ENCODE results near the gene CCDC60.

CCDC60 gene

DNA sequence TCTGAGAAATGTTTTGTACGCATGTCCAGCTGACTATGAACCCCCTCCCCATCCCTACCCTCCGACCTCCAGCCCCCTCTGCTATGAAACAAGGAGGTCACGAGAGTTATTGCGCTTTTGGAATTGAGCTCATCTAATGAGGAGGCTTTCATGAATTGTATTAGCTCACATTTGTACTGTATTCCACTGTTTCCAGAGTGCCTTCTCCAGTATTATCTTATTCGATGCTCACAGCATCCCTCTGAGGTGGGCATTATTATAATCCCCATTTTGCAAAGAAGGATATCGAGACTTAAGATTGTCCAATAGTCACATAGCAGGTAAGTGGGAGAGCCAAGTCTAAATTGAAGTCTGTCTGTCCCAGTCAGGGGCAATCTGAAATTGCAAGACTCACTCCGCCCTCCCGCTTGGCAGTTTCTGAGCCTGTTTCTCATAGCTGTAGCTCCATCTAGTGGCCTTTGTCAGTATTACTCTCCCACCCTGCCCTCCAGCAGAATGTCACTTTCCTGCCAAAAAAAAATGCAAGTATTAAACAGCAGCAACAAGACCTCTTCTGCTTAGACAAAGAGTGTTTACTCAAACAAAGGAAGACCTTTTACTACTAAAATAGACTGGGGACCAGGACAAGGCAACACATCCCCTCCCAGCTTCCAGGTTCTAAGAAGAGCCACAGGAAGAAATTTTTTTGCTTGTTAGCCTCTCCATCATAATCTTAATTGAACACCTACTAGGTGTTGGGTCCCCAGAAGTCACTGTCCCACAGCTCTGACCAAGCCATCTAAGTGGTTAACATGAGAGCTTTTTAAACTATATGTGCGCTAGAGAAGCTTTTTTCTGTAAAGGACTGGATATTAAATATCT lies 210.5 kb downstream of the CCDC60 start:
- no peak overlapping the region for H3K4me3 ChIP-seq (ENCODE audit: low read length)
- TF ChIP-seq, protein P1, sequence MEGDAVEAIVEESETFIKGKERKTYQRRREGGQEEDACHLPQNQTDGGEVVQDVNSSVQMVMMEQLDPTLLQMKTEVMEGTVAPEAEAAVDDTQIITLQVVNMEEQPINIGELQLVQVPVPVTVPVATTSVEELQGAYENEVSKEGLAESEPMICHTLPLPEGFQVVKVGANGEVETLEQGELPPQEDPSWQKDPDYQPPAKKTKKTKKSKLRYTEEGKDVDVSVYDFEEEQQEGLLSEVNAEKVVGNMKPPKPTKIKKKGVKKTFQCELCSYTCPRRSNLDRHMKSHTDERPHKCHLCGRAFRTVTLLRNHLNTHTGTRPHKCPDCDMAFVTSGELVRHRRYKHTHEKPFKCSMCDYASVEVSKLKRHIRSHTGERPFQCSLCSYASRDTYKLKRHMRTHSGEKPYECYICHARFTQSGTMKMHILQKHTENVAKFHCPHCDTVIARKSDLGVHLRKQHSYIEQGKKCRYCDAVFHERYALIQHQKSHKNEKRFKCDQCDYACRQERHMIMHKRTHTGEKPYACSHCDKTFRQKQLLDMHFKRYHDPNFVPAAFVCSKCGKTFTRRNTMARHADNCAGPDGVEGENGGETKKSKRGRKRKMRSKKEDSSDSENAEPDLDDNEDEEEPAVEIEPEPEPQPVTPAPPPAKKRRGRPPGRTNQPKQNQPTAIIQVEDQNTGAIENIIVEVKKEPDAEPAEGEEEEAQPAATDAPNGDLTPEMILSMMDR (conservative IDR thresholded peaks at IDR 0.05; ENCODE audit: low read depth, low read length), result peak; percentile 89
- peak; percentile 26 for DNase-seq (ENCODE audit: low read depth)

DNA sequence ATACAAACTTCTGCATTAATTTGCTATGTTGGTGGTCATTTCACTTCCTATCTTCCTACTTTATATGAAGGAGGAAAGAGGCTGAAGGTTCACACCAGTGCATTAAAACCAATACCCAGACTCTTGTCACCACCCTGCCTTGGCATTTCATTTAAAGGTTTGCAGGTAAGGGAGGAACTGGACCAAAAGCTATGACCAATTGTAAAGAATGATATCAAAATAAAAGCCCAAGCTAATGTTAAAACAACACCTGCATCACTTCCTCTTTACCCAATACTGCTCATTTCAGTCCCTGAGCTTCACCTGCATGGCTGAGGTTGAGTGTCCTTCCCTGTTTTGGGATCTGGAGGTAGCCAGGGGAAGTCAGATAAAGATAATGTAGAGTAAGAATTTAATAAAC lies 211.8 kb downstream of the CCDC60 start:
- DNase-seq (ENCODE audit: low read depth), result no peak
- TF ChIP-seq, protein P1 (conservative IDR thresholded peaks at IDR 0.05; ENCODE audit: low read depth, low read length), result no peak
- no peak overlapping the region for H3K4me3 ChIP-seq (ENCODE audit: low read length)

DNA sequence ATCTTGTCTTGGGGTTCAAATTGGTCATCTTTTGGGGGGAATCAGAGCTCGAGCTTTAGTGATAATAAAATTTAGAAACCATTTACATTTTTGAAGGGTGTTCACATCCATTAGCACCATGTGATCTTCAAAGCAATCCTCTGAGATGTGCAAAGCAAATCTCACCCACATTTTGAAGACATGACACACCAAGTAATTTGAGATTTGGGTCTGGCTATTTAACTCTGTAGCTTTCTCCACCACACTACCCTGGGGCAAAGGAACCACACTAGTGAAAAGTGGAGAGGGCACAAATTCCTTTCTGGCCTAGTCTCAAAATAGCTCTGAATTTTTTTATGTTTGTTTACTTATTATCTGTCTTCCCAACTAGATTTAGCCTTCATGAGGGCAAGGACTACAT lies 212.5 kb downstream of the CCDC60 start:
- TF ChIP-seq, protein P1 (conservative IDR thresholded peaks at IDR 0.05; ENCODE audit: low read depth, low read length), result no peak
- no peak for DNase-seq (ENCODE audit: low read depth)
- H3K4me3 ChIP-seq (ENCODE audit: low read length), result no peak overlapping the region

DNA sequence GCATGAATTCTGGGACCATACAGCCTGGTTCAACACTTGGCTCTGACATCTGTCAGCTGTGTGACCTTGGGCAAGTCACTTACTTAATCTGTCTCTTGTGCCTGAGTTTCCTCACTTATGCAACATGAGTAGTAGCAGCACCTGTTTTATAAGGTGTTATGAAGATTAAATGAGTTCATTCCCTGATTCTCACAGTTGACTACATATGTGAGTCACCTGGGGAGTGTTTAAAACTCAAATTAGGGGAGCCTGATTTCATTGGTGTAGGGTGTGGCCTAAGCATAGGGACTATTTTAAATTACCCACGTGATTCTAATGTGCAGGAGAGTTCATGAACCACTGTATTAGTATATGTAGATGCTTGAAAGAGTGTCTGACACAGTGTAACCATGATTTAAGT lies 222.3 kb downstream of the CCDC60 start:
- DNase-seq (ENCODE audit: low read depth), result no peak
- no peak overlapping the region for H3K4me3 ChIP-seq (ENCODE audit: low read length)
- TF ChIP-seq, protein P1 (conservative IDR thresholded peaks at IDR 0.05; ENCODE audit: low read depth, low read length), result no peak

DNA sequence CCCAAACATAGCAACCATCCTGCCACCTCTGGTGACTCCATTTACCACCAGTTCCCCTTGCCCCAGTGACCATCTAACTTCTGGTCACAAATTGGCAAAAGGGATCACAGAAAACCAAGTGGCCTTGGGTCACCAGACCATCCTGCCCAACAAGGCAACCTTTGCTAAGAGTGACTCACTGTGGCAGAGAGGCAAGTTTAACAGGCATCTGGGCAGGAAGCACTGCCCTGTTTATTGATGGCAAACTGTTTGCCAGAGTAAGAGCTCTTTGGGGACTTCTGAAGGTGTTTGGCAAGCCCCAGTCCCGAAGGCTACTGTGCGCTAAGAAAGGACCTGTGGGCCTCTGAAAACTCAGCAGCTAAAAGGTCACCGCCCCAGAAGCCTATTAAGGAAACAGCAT lies 230.9 kb downstream of the CCDC60 start:
- no peak overlapping the region for H3K4me3 ChIP-seq (ENCODE audit: low read length)
- TF ChIP-seq, protein P1 (conservative IDR thresholded peaks at IDR 0.05; ENCODE audit: low read depth, low read length), result no peak
- no peak for DNase-seq (ENCODE audit: low read depth)

DNA sequence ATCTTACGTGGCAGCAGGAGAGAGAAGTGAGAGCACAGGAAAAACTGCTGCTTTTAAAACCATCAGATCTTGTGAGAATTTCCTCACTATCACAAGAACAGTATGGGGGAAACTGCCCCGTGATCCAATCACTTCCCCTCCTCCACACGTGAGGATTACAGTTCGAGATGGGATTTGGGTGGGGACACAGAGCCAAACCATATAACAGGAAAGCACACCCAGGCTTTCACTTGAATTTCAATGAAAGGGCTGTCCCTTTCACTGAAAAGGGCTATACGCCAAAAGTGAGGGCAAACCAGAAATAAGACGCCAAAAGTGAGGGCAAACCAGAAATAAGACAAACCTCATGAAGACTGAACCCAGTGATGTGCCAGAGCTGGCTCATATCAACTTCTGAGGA lies 236.2 kb downstream of the CCDC60 start:
- TF ChIP-seq, protein P1 (conservative IDR thresholded peaks at IDR 0.05; ENCODE audit: low read depth, low read length), result no peak
- H3K4me3 ChIP-seq (ENCODE audit: low read length), result no peak overlapping the region
- DNase-seq (ENCODE audit: low read depth), result no peak

DNA sequence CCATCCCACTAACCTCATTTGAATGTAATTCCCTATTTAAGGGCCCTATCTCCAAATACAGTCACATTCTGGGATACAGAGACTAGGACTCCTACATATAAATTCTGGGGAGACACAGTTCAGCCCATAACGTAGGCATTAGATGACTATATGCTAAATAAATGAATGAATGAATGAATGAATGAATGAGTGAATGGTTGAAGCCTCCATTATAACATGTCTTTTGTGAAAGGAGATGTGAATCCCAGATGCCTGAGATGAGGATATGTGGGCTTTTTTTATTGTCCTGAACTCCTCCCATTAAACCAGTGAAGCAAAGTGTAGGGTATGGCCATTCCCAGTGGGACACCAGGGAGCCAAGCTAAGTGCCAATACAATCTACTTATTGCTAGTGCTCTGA lies 238.6 kb downstream of the CCDC60 start:
- TF ChIP-seq, protein P1 (conservative IDR thresholded peaks at IDR 0.05; ENCODE audit: low read depth, low read length), result no peak

More for the DNA sequence above, 238.6 kb downstream of the CCDC60 start:
- no peak overlapping the region for H3K4me3 ChIP-seq (ENCODE audit: low read length)
- DNase-seq (ENCODE audit: low read depth), result no peak
